Measurements from ENCODE around the gene MSI2.

The MSI2 gene

DNA sequence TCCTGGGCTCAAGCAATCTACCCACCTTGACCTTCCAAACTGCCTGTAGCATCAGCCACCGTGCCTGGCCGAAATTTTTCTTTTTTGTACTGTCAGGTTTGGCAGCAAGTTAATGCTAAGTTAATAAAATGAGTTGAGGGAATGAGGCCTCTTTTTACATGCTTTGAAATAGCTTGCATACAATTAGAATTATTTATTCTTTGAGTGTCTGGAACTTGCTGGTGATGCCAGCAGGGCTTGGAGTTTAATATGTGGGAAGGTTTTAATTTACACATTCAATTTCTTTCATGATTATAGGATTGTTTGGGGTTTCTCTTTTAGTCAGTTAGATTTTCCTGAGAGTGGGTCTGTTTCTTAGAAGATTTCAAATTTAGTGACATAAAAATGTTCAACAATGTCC, 31.2 kb upstream of the MSI2 start:
- TF ChIP-seq ZBTB7A (IDR thresholded peaks at IDR 0.05; ENCODE audit: low read depth): no peak
- no peak for TF ChIP-seq FOXM1 (IDR thresholded peaks at IDR 0.05; ENCODE audit: borderline replicate concordance, low read depth)
- no peak for TF ChIP-seq TEAD4 (IDR thresholded peaks at IDR 0.05)
- TF ChIP-seq, protein P1, sequence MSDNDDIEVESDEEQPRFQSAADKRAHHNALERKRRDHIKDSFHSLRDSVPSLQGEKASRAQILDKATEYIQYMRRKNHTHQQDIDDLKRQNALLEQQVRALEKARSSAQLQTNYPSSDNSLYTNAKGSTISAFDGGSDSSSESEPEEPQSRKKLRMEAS (IDR thresholded peaks at IDR 0.05): no peak
- no peak for TF ChIP-seq TAF1 (IDR thresholded peaks at IDR 0.05; ENCODE audit: low read depth)
- TF ChIP-seq, protein P2, sequence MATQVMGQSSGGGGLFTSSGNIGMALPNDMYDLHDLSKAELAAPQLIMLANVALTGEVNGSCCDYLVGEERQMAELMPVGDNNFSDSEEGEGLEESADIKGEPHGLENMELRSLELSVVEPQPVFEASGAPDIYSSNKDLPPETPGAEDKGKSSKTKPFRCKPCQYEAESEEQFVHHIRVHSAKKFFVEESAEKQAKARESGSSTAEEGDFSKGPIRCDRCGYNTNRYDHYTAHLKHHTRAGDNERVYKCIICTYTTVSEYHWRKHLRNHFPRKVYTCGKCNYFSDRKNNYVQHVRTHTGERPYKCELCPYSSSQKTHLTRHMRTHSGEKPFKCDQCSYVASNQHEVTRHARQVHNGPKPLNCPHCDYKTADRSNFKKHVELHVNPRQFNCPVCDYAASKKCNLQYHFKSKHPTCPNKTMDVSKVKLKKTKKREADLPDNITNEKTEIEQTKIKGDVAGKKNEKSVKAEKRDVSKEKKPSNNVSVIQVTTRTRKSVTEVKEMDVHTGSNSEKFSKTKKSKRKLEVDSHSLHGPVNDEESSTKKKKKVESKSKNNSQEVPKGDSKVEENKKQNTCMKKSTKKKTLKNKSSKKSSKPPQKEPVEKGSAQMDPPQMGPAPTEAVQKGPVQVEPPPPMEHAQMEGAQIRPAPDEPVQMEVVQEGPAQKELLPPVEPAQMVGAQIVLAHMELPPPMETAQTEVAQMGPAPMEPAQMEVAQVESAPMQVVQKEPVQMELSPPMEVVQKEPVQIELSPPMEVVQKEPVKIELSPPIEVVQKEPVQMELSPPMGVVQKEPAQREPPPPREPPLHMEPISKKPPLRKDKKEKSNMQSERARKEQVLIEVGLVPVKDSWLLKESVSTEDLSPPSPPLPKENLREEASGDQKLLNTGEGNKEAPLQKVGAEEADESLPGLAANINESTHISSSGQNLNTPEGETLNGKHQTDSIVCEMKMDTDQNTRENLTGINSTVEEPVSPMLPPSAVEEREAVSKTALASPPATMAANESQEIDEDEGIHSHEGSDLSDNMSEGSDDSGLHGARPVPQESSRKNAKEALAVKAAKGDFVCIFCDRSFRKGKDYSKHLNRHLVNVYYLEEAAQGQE (IDR thresholded peaks at IDR 0.05; ENCODE audit: low read depth): no peak
- TF ChIP-seq, protein P3, sequence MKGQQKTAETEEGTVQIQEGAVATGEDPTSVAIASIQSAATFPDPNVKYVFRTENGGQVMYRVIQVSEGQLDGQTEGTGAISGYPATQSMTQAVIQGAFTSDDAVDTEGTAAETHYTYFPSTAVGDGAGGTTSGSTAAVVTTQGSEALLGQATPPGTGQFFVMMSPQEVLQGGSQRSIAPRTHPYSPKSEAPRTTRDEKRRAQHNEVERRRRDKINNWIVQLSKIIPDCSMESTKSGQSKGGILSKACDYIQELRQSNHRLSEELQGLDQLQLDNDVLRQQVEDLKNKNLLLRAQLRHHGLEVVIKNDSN (IDR thresholded peaks at IDR 0.05): no peak
- TF ChIP-seq RAD21 (IDR thresholded peaks at IDR 0.05; ENCODE audit: low read depth): no peak
- TF ChIP-seq CEBPB (IDR thresholded peaks at IDR 0.05): no peak
- TF ChIP-seq CREB1 (IDR thresholded peaks at IDR 0.05; ENCODE audit: low read depth): no peak
- TF ChIP-seq TCF12 (IDR thresholded peaks at IDR 0.05; ENCODE audit: low read depth): no peak
- TF ChIP-seq NFIC (IDR thresholded peaks at IDR 0.05): no peak
- no peak for TF ChIP-seq YY1 (IDR thresholded peaks at IDR 0.05; ENCODE audit: low read depth)
- no peak for TF ChIP-seq EP300 (IDR thresholded peaks at IDR 0.05; ENCODE audit: borderline replicate concordance)
- no peak for TF ChIP-seq EGR1 (IDR thresholded peaks at IDR 0.05)

DNA sequence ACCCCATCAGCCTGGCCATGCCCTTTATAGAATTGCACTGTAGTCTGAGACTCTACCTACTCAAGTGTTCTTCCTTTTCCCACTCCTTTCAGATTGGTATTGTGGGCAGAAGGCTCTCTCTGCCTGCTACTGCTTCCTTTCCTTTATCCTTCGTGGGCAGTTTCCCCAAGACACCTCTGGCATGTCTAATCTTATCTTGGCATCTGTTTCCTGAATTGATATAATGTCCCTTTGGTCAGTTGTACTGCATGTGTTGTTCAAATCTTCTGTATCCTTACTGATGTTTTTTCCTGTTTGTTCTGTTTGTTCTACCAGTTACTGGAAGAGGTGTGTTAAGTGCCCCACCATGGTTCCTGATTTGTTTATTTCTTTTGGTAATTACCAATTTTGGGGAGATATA, 29.5 kb upstream of the MSI2 start:
- TF ChIP-seq, protein P3 (IDR thresholded peaks at IDR 0.05): no peak
- TF ChIP-seq, protein P1 (IDR thresholded peaks at IDR 0.05): no peak
- no peak for TF ChIP-seq CREB1 (IDR thresholded peaks at IDR 0.05; ENCODE audit: low read depth)
- no peak for TF ChIP-seq ZBTB7A (IDR thresholded peaks at IDR 0.05; ENCODE audit: low read depth)
- TF ChIP-seq TCF12 (IDR thresholded peaks at IDR 0.05; ENCODE audit: low read depth): no peak

DNA sequence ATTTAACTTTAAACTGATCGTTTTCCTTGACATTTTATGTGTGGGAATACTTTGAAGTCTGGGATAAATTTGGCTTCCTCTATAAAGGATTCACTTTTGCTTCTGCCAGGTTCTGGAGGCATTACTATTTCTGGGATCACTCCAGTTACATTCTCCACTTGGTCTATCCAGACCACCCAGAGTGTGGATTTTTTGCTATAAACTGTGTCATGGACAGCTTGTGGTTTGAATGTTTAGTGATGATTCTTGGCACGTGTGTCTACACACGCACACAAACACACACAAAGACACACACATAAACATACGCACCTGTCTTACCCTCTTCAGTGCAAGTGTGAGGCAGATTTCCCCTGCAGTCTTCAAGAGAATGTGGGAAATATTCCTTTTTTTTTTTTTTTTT, 27.4 kb upstream of the MSI2 start:
- TF ChIP-seq TEAD4 (IDR thresholded peaks at IDR 0.05) (no peak), TCF12 (IDR thresholded peaks at IDR 0.05; ENCODE audit: low read depth) (no peak), ZBTB7A (IDR thresholded peaks at IDR 0.05; ENCODE audit: low read depth) (no peak), CEBPB (IDR thresholded peaks at IDR 0.05) (no peak), EP300 (IDR thresholded peaks at IDR 0.05; ENCODE audit: borderline replicate concordance) (no peak), NFIC (IDR thresholded peaks at IDR 0.05) (no peak), TAF1 (IDR thresholded peaks at IDR 0.05; ENCODE audit: low read depth) (no peak)
- TF ChIP-seq, protein P1 (IDR thresholded peaks at IDR 0.05): no peak

DNA sequence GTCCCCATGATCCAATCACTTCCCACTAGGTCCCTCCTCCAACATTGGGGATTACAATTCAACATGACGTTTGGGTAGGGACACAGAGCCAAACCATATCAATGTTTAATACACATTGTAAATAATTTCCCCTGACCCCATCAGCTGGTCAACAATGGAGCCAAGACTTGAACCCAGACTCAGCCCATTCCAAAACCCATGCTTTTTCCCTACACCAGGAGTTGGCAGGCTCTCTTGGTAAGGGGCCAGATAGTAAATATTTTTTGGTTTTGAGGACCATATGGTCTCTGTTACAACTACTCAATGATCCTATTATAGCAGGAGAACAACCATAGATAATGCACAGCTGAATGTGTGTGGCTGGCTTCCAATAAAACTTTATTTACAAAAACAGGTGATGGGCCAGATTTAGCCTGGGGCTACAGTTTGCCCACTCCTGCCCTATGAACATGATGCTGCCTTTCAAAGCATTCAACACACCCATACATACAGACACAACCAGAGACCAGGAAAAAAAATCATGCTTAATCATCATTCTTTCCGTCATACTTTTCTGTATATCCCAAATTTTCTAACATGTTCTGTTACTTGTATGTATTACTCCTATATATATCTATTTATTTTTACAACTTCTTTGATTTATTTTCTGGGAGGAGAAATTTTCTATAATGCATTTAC, 22.1 kb upstream of the MSI2 start:
- TF ChIP-seq, protein P3 (IDR thresholded peaks at IDR 0.05): no peak
- no peak for TF ChIP-seq TAF1 (IDR thresholded peaks at IDR 0.05; ENCODE audit: low read depth)
- TF ChIP-seq TCF12 (IDR thresholded peaks at IDR 0.05; ENCODE audit: low read depth): no peak
- TF ChIP-seq EGR1 (IDR thresholded peaks at IDR 0.05): no peak
- TF ChIP-seq EP300 (IDR thresholded peaks at IDR 0.05; ENCODE audit: borderline replicate concordance): no peak

DNA sequence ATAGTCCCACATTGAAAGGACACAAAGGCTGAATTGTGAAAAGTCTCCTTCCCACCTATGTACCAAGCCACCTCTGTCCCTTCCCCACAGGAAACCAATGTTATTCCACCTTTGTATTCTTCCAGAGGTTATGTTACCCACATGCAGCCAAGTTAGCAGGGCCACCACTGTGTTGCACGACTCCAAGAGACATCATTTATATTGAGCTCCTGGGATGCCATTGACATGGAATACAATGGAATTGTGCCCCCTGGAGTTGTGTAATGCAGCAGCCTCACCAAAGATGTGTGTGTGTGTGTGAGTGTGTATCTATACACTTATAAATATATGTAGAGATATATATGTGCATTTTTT, 21.6 kb upstream of the MSI2 start:
- TF ChIP-seq TAF1 (IDR thresholded peaks at IDR 0.05; ENCODE audit: low read depth) (no peak), TEAD4 (IDR thresholded peaks at IDR 0.05) (no peak), EGR1 (IDR thresholded peaks at IDR 0.05) (no peak), TCF12 (IDR thresholded peaks at IDR 0.05; ENCODE audit: low read depth) (no peak), EP300 (IDR thresholded peaks at IDR 0.05; ENCODE audit: borderline replicate concordance) (no peak), FOXM1 (IDR thresholded peaks at IDR 0.05; ENCODE audit: borderline replicate concordance, low read depth) (no peak), ZBTB7A (IDR thresholded peaks at IDR 0.05; ENCODE audit: low read depth) (no peak), CREB1 (IDR thresholded peaks at IDR 0.05; ENCODE audit: low read depth) (no peak), NFIC (IDR thresholded peaks at IDR 0.05) (no peak), CEBPB (IDR thresholded peaks at IDR 0.05) (no peak), YY1 (IDR thresholded peaks at IDR 0.05; ENCODE audit: low read depth) (no peak)
- TF ChIP-seq, protein P2 (IDR thresholded peaks at IDR 0.05; ENCODE audit: low read depth): no peak
- TF ChIP-seq, protein P3 (IDR thresholded peaks at IDR 0.05): no peak

Measured in Ishikawa (cell line).